C4-2B (cell line): ENCODE results near the gene THBS2.
"Not testable (repeated sequence)": the region's sequence is repeated elsewhere in the genome, so short reads cannot be mapped to it uniquely, and the experiment has no call there.

Source experiments
- H3K27ac ChIP-seq: fragments of 450-650 bp; 2 replicates; pipeline ENCODE4 v1.5.1; 2017
- CTCF ChIP-seq: fragments of 450-650 bp; conservative IDR thresholded peaks from 2 replicates; pipeline ENCODE4 v1.5.1; 2017; ENCODE audit warnings: mild to moderate bottlenecking
- ZFX ChIP-seq: fragments of 450-650 bp; IDR thresholded peaks from 2 replicates; pipeline ENCODE4 v1.6.1; 2017

The THBS2 gene

GRCh38 chr6:169205176-169206160 lies 48.2 kb downstream of the THBS2 start:
- TF ChIP-seq CTCF = no peak
- no peak for TF ChIP-seq ZFX
- no peak overlapping the region for H3K27ac ChIP-seq

GRCh38 chr6:169204167-169204566 lies 49.5 kb downstream of the THBS2 start:
- TF ChIP-seq CTCF (no peak), ZFX (no peak)
- no peak overlapping the region for H3K27ac ChIP-seq

GRCh38 chr6:169201985-169202384 lies 51.7 kb downstream of the THBS2 start:
- TF ChIP-seq CTCF = no peak
- no peak for TF ChIP-seq ZFX
- no peak overlapping the region for H3K27ac ChIP-seq

GRCh38 chr6:169200893-169201514 lies 52.6 kb downstream of the THBS2 start:
- TF ChIP-seq ZFX (no peak), CTCF (no peak)
- H3K27ac ChIP-seq = no peak overlapping the region

GRCh38 chr6:169199625-169200335 lies 53.9 kb downstream of the THBS2 start:
- TF ChIP-seq ZFX (no peak), CTCF (no peak)
- no peak overlapping the region for H3K27ac ChIP-seq

- TF ChIP-seq CTCF = no peak
- no peak for TF ChIP-seq ZFX
- H3K27ac ChIP-seq = no peak overlapping the region
Measured at GRCh38 chr6:169198885-169199284, 54.8 kb downstream of the THBS2 start.

GRCh38 chr6:169197929-169198328 lies 55.7 kb downstream of the THBS2 start:
- H3K27ac ChIP-seq = not testable (repeated sequence)

GRCh38 chr6:169196279-169196678 lies 57.4 kb downstream of the THBS2 start:
- not testable (repeated sequence) for H3K27ac ChIP-seq
